ENCODE results near the gene TFF3.

The TFF3 gene

GRCh38 chr21:42346866-42347600 lies 31.8 kb upstream of the TFF3 start:
- no peak overlapping the region for H3K27ac ChIP-seq (ENCODE audit: low read depth, low read length, severe bottlenecking)
- WGBS, 2 experiments (ENCODE audit: insufficient coverage in 2 of 2), result 92 to 95% methylated on average over 26 to 30 of the region's 30 CpGs
- no peaks in the 10 kb centered on the region for H3K4me1 ChIP-seq (ENCODE audit: control insufficient read depth, insufficient read depth, low read length, poor library complexity, severe bottlenecking)
- no peak overlapping the region for H3K4me3 ChIP-seq (ENCODE audit: extremely low read depth, insufficient read depth, low read length, poor library complexity, severe bottlenecking)
- H3K9me3 ChIP-seq (ENCODE audit: control insufficient read depth, low read length), result no peaks in the 10 kb centered on the region
- H3K36me3 ChIP-seq (ENCODE audit: control insufficient read depth, insufficient read depth, low read length), result no peaks in the 10 kb centered on the region

- no peak overlapping the region for H3K4me3 ChIP-seq (ENCODE audit: extremely low read depth, insufficient read depth, low read length, poor library complexity, severe bottlenecking)
- H3K9me3 ChIP-seq (ENCODE audit: control insufficient read depth, low read length), result no peaks in the 10 kb centered on the region
- no peak overlapping the region for H3K27ac ChIP-seq (ENCODE audit: low read depth, low read length, severe bottlenecking)
- WGBS, 2 experiments (ENCODE audit: insufficient coverage in 2 of 2), result 91 to 96% methylated on average over 6 to 8 of the region's 9 CpGs
- no peaks in the 10 kb centered on the region for H3K36me3 ChIP-seq (ENCODE audit: control insufficient read depth, insufficient read depth, low read length)
- no peaks in the 10 kb centered on the region for H3K4me1 ChIP-seq (ENCODE audit: control insufficient read depth, insufficient read depth, low read length, poor library complexity, severe bottlenecking)
Observed at GRCh38 chr21:42346441-42346840, 31.2 kb upstream of the TFF3 start.

GRCh38 chr21:42344631-42345030 lies 29.4 kb upstream of the TFF3 start:
- Histone ChIP-seq H3K4me3 (ENCODE audit: extremely low read depth, insufficient read depth, low read length, poor library complexity, severe bottlenecking) (no peak overlapping the region), H3K4me1 (ENCODE audit: control insufficient read depth, insufficient read depth, low read length, poor library complexity, severe bottlenecking) (no peaks in the 10 kb centered on the region), H3K27ac (ENCODE audit: low read depth, low read length, severe bottlenecking) (no peak overlapping the region), H3K9me3 (ENCODE audit: control insufficient read depth, low read length) (no peaks in the 10 kb centered on the region), H3K36me3 (ENCODE audit: control insufficient read depth, insufficient read depth, low read length) (no peaks in the 10 kb centered on the region)
- 73 to 90% methylated on average over 2 to 3 of the region's 4 CpGs for WGBS, 2 experiments (ENCODE audit: insufficient coverage in 2 of 2)

GRCh38 chr21:42343963-42344510 lies 28.8 kb upstream of the TFF3 start:
- H3K9me3 ChIP-seq (ENCODE audit: control insufficient read depth, low read length), result no peaks in the 10 kb centered on the region
- 93 to 94% methylated on average over 9 to 10 of the region's 11 CpGs for WGBS, 2 experiments (ENCODE audit: insufficient coverage in 2 of 2)
- H3K27ac ChIP-seq (ENCODE audit: low read depth, low read length, severe bottlenecking), result no peak overlapping the region
- no peaks in the 10 kb centered on the region for H3K4me1 ChIP-seq (ENCODE audit: control insufficient read depth, insufficient read depth, low read length, poor library complexity, severe bottlenecking)
- H3K36me3 ChIP-seq (ENCODE audit: control insufficient read depth, insufficient read depth, low read length), result no peaks in the 10 kb centered on the region
- H3K4me3 ChIP-seq (ENCODE audit: extremely low read depth, insufficient read depth, low read length, poor library complexity, severe bottlenecking), result no peak overlapping the region

GRCh38 chr21:42343556-42343955 lies 28.3 kb upstream of the TFF3 start:
- no peaks in the 10 kb centered on the region for H3K9me3 ChIP-seq (ENCODE audit: control insufficient read depth, low read length)
- H3K4me3 ChIP-seq (ENCODE audit: extremely low read depth, insufficient read depth, low read length, poor library complexity, severe bottlenecking), result no peak overlapping the region
- no peak overlapping the region for H3K27ac ChIP-seq (ENCODE audit: low read depth, low read length, severe bottlenecking)
- WGBS, 2 experiments (ENCODE audit: insufficient coverage in 2 of 2), result 91 to 95% methylated on average over 6 of the region's 6 CpGs
- H3K36me3 ChIP-seq (ENCODE audit: control insufficient read depth, insufficient read depth, low read length), result no peaks in the 10 kb centered on the region
- H3K4me1 ChIP-seq (ENCODE audit: control insufficient read depth, insufficient read depth, low read length, poor library complexity, severe bottlenecking), result no peaks in the 10 kb centered on the region

- H3K27ac ChIP-seq (ENCODE audit: low read depth, low read length, severe bottlenecking), result no peak overlapping the region
- WGBS, 2 experiments (ENCODE audit: insufficient coverage in 2 of 2), result 79 to 83% methylated on average over 6 to 7 of the region's 10 CpGs
- no peaks in the 10 kb centered on the region for H3K9me3 ChIP-seq (ENCODE audit: control insufficient read depth, low read length)
- H3K4me3 ChIP-seq (ENCODE audit: extremely low read depth, insufficient read depth, low read length, poor library complexity, severe bottlenecking), result no peak overlapping the region
- H3K36me3 ChIP-seq (ENCODE audit: control insufficient read depth, insufficient read depth, low read length), result no peaks in the 10 kb centered on the region
- H3K4me1 ChIP-seq (ENCODE audit: control insufficient read depth, insufficient read depth, low read length, poor library complexity, severe bottlenecking), result no peaks in the 10 kb centered on the region
Observed at GRCh38 chr21:42343101-42343500, 27.9 kb upstream of the TFF3 start.

- H3K27ac ChIP-seq (ENCODE audit: low read depth, low read length, severe bottlenecking), result no peak overlapping the region
- 90 to 96% methylated on average over 13 of the region's 15 CpGs for WGBS, 2 experiments (ENCODE audit: insufficient coverage in 2 of 2)
- no peaks in the 10 kb centered on the region for H3K4me1 ChIP-seq (ENCODE audit: control insufficient read depth, insufficient read depth, low read length, poor library complexity, severe bottlenecking)
- H3K4me3 ChIP-seq (ENCODE audit: extremely low read depth, insufficient read depth, low read length, poor library complexity, severe bottlenecking), result no peak overlapping the region
- no peaks in the 10 kb centered on the region for H3K9me3 ChIP-seq (ENCODE audit: control insufficient read depth, low read length)
- no peaks in the 10 kb centered on the region for H3K36me3 ChIP-seq (ENCODE audit: control insufficient read depth, insufficient read depth, low read length)
Observed at GRCh38 chr21:42341776-42342542, 26.8 kb upstream of the TFF3 start.

- H3K4me1 ChIP-seq (ENCODE audit: control insufficient read depth, insufficient read depth, low read length, poor library complexity, severe bottlenecking), result no peaks in the 10 kb centered on the region
- no peaks in the 10 kb centered on the region for H3K36me3 ChIP-seq (ENCODE audit: control insufficient read depth, insufficient read depth, low read length)
- 93 to 94% methylated on average over 22 to 23 of the region's 24 CpGs for WGBS, 2 experiments (ENCODE audit: insufficient coverage in 2 of 2)
Observed at GRCh38 chr21:42340187-42341050, 25.2 kb upstream of the TFF3 start.

GRCh38 chr21:42338729-42339715 lies 23.8 kb upstream of the TFF3 start:
- Histone ChIP-seq H3K4me3 (ENCODE audit: extremely low read depth, insufficient read depth, low read length, poor library complexity, severe bottlenecking) (no peak overlapping the region), H3K27ac (ENCODE audit: low read depth, low read length, severe bottlenecking) (no peak overlapping the region), H3K9me3 (ENCODE audit: control insufficient read depth, low read length) (no peaks in the 10 kb centered on the region), H3K4me1 (ENCODE audit: control insufficient read depth, insufficient read depth, low read length, poor library complexity, severe bottlenecking) (no peaks in the 10 kb centered on the region), H3K36me3 (ENCODE audit: control insufficient read depth, insufficient read depth, low read length) (no peaks in the 10 kb centered on the region)
- WGBS, 2 experiments (ENCODE audit: insufficient coverage in 2 of 2), result 89 to 96% methylated on average over 10 of the region's 17 CpGs

More at GRCh38 chr21:42340187-42341050, 25.2 kb upstream of the TFF3 start:
- no peak overlapping the region for H3K27ac ChIP-seq (ENCODE audit: low read depth, low read length, severe bottlenecking)
- H3K4me3 ChIP-seq (ENCODE audit: extremely low read depth, insufficient read depth, low read length, poor library complexity, severe bottlenecking), result no peak overlapping the region
- no peaks in the 10 kb centered on the region for H3K9me3 ChIP-seq (ENCODE audit: control insufficient read depth, low read length)

All from mesodermal cell (in vitro differentiated cells).